Mesenchymal stem cell (in vitro differentiated cells and primary cell): ENCODE data around the gene CCDC148.

Experiments used
- DNase-seq: peaks from one replicate; pipeline ENCODE4 v3.0.0-alpha.2; 2013
- H2AFZ ChIP-seq: one replicate; pipeline ENCODE4 v1.6.1; 2013; ENCODE audit warnings: low read depth, mild to moderate bottlenecking, control low read depth, inconsistent platforms, low read length, moderate library complexity
- H2AK5ac ChIP-seq: 2 replicates; pipeline ENCODE4 v1.6.1; 2013; ENCODE audit warnings: low read length, moderate library complexity, mild to moderate bottlenecking, inconsistent platforms; ENCODE audit not compliant: severe bottlenecking
- H2BK120ac ChIP-seq: one replicate; pipeline ENCODE4 v1.6.1; 2013; ENCODE audit warnings: low read depth, mild to moderate bottlenecking, inconsistent platforms, low read length, moderate library complexity
- H2BK12ac ChIP-seq, 2 experiments: one replicate each; pipeline ENCODE4 v1.6.1; 2013; ENCODE audit warnings: inconsistent platforms in 2 of 2, low read length in 2 of 2, mild to moderate bottlenecking in 2 of 2, moderate library complexity in 2 of 2, control low read depth in 1 of 2
- H2BK15ac ChIP-seq: one replicate; pipeline ENCODE4 v1.6.1; 2013; ENCODE audit warnings: mild to moderate bottlenecking, low read depth, inconsistent platforms; ENCODE audit not compliant: poor library complexity, severe bottlenecking
- H2BK5ac ChIP-seq: 2 replicates; pipeline ENCODE4 v1.6.1; 2013; ENCODE audit warnings: low read depth, mild to moderate bottlenecking, low read length, control low read depth, inconsistent platforms; ENCODE audit not compliant: poor library complexity, severe bottlenecking
- H3K14ac ChIP-seq, 2 experiments: one replicate each; pipeline ENCODE4 v1.6.1; 2013; ENCODE audit warnings: inconsistent platforms in 2 of 2, low read length in 2 of 2, control low read depth in 1 of 2, mild to moderate bottlenecking in 1 of 2, moderate library complexity in 1 of 2
- H3K18ac ChIP-seq, 2 experiments: one replicate each; pipeline ENCODE4 v1.6.1; 2013; ENCODE audit warnings: inconsistent platforms in 2 of 2, low read length in 2 of 2, control low read depth in 1 of 2, low read depth in 1 of 2, mild to moderate bottlenecking in 1 of 2
- H3K23ac ChIP-seq, 2 experiments: one replicate each; pipeline ENCODE4 v1.6.1; 2013; ENCODE audit warnings: inconsistent platforms in 2 of 2, low read length in 2 of 2, mild to moderate bottlenecking in 2 of 2, moderate library complexity in 2 of 2, control low read depth in 1 of 2
- H3K27ac ChIP-seq: 2 replicates; pipeline ENCODE4 v1.5.1; 2013; ENCODE audit warnings: mild to moderate bottlenecking, moderate library complexity, low read length, control low read depth, inconsistent platforms; ENCODE audit not compliant: poor library complexity, severe bottlenecking
- H3K27me3 ChIP-seq, 2 experiments: 2 replicates each; pipeline versions ENCODE4 v1.6.1 to v1.7.0; 2013; ENCODE audit warnings: low read length in 2 of 2, mild to moderate bottlenecking in 2 of 2, moderate library complexity in 2 of 2, control low read depth in 1 of 2, inconsistent platforms in 1 of 2; ENCODE audit not compliant: control insufficient read depth in 1 of 2, insufficient read depth in 1 of 2
- H3K36me3 ChIP-seq, 2 experiments: 2 replicates each; pipeline versions ENCODE4 v1.6.1 to v1.7.0; 2013; ENCODE audit warnings: low read length in 2 of 2, control low read depth in 1 of 2, inconsistent platforms in 1 of 2, low read depth in 1 of 2, mild to moderate bottlenecking in 1 of 2; ENCODE audit not compliant: insufficient read depth in 2 of 2, control insufficient read depth in 1 of 2
- H3K4ac ChIP-seq, 2 experiments: one replicate each; pipeline ENCODE4 v1.6.1; 2013; ENCODE audit warnings: inconsistent platforms in 2 of 2, low read length in 2 of 2, mild to moderate bottlenecking in 2 of 2, moderate library complexity in 2 of 2, control low read depth in 1 of 2, low read depth in 1 of 2
- H3K4me1 ChIP-seq: 2 replicates; pipeline ENCODE4 v1.6.1; 2013; ENCODE audit warnings: low read depth, low read length, control low read depth; ENCODE audit not compliant: control insufficient read depth, insufficient read depth
- H3K4me2 ChIP-seq: 2 replicates; pipeline ENCODE4 v1.6.1; 2013; ENCODE audit warnings: low read length, mild to moderate bottlenecking, inconsistent platforms; ENCODE audit not compliant: poor library complexity, severe bottlenecking
- H3K4me3 ChIP-seq, 2 experiments: 2 replicates each; pipeline versions ENCODE4 v1.5.1 to v1.7.0; 2013; ENCODE audit warnings: low read length in 2 of 2, mild to moderate bottlenecking in 2 of 2, control low read depth in 1 of 2, low read depth in 1 of 2; ENCODE audit not compliant: insufficient read depth in 1 of 2
- H3K79me1 ChIP-seq: replicated peaks from 2 replicates; pipeline ENCODE4 v1.6.1; 2013; ENCODE audit warnings: mild to moderate bottlenecking, control low read depth, low read length, inconsistent platforms; ENCODE audit not compliant: poor library complexity, severe bottlenecking
- H3K9ac ChIP-seq: 2 replicates; pipeline ENCODE4 v1.7.0; 2013; ENCODE audit warnings: mild to moderate bottlenecking, low read length, moderate library complexity
- H3K9me3 ChIP-seq: 2 replicates; pipeline ENCODE4 v1.7.0; 2013; ENCODE audit warnings: mild to moderate bottlenecking, low read length; ENCODE audit not compliant: control insufficient read depth
- H4K8ac ChIP-seq: one replicate; pipeline ENCODE4 v1.6.1; 2013; ENCODE audit warnings: inconsistent platforms, mild to moderate bottlenecking, low read length, moderate library complexity
- H4K91ac ChIP-seq: one replicate; pipeline ENCODE4 v1.6.1; 2013; ENCODE audit warnings: mild to moderate bottlenecking, low read length, inconsistent platforms
- WGBS: methylation state at CpG from one replicate; pipeline ENCODE4 v1.1.7; 2013; ENCODE audit warnings: mixed read lengths; 5-methylcytosine and 5-hydroxymethylcytosine counted together

Gene CCDC148

DNA sequence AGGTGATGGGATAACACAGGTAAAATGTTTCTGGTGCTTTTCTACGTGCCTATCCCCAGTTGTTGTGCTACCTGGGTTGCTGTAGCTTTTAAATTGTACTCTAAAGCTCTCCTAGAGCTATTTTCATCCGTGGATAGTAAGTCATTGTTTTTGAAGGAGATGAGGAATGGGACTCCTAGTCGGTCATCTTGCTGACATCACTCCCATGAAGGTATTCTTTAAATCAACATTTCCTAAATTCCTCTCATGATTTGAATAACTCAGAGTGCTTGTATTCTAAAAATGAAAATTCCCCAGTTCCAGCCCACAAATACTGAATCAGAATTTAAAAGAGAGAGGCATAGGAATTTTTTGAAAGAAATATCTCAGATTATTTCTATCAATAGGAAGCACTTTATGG is 44.3 kb downstream of the CCDC148 start:
- no peak overlapping the region for H3K9ac ChIP-seq
- H2BK5ac ChIP-seq = peak overlapping the region; percentile 45
- peaks cover 5% of the 10 kb centered on the region for H3K4me1 ChIP-seq
- H3K4ac ChIP-seq = no peak overlapping the region
- no peak overlapping the region for H3K23ac ChIP-seq
- H3K18ac ChIP-seq = no peak overlapping the region
- 63% methylated on average over 1 of the region's 3 CpGs for WGBS
- H4K91ac ChIP-seq = no peak overlapping the region
- H2AK5ac ChIP-seq = peak overlapping the region; percentile 95
- peak overlapping the region; percentile 78 for H3K27ac ChIP-seq
- H3K79me1 ChIP-seq = peaks cover 4% of the 10 kb centered on the region
- H3K9me3 ChIP-seq = peaks cover 26% of the 10 kb centered on the region
- no peak overlapping the region for H2BK120ac ChIP-seq
- no peak overlapping the region for H3K4me3 ChIP-seq
- H2BK15ac ChIP-seq = no peak overlapping the region
- DNase-seq = no peak
- H3K14ac ChIP-seq = no peak overlapping the region
- H2AFZ ChIP-seq = no peak overlapping the region
- peaks cover 0 to 3% of the 10 kb centered on the region in 2 experiments for H3K36me3 ChIP-seq
- H3K4me2 ChIP-seq = no peak overlapping the region
- no peak overlapping the region for H4K8ac ChIP-seq
- no peak overlapping the region for H2BK12ac ChIP-seq
- no peaks in the 10 kb centered on the region for H3K27me3 ChIP-seq

DNA sequence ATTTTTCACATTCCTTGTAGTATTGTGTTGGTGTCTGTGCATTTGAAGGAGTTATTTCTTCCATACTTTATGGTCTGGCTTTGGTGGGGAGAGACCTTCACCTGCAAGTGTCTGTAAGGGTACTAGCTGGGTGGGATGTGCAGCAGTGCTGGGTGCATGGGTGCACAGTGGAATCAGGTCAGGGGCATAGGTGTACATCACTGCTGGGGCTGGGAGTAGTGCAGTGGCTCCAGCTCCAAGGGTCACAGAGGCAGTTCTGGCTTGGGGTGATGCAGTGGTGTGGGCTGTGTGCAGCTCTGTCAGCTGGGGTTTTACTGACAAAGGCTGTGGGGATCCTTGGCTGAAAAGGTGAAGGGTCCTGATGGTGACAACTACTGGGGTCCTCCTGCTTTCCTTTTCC is 44.8 kb downstream of the CCDC148 start:
- no peak overlapping the region for H2BK120ac ChIP-seq
- H3K4ac ChIP-seq = no peak overlapping the region
- H2BK15ac ChIP-seq = no peak overlapping the region
- H3K4me1 ChIP-seq = peaks cover 5% of the 10 kb centered on the region
- no peaks in the 10 kb centered on the region for H3K27me3 ChIP-seq
- H4K91ac ChIP-seq = peak overlapping the region; percentile 75
- no peak overlapping the region for H3K23ac ChIP-seq
- no peak overlapping the region for H3K18ac ChIP-seq
- peaks cover 26% of the 10 kb centered on the region for H3K9me3 ChIP-seq
- H3K36me3 ChIP-seq = peaks cover 0 to 3% of the 10 kb centered on the region in 2 experiments
- peaks cover 4% of the 10 kb centered on the region for H3K79me1 ChIP-seq
- H3K9ac ChIP-seq = no peak overlapping the region
- no peak overlapping the region for H4K8ac ChIP-seq
- H2BK12ac ChIP-seq = no peak overlapping the region
- peak overlapping the region; percentile 95 for H2AK5ac ChIP-seq
- H3K27ac ChIP-seq = peak overlapping the region; percentile 78
- DNase-seq = no peak
- no peak overlapping the region for H3K4me3 ChIP-seq
- no peak overlapping the region for H3K14ac ChIP-seq
- H2BK5ac ChIP-seq = peak overlapping the region; percentile 45
- no peak overlapping the region for H2AFZ ChIP-seq
- no peak overlapping the region for H3K4me2 ChIP-seq

DNA sequence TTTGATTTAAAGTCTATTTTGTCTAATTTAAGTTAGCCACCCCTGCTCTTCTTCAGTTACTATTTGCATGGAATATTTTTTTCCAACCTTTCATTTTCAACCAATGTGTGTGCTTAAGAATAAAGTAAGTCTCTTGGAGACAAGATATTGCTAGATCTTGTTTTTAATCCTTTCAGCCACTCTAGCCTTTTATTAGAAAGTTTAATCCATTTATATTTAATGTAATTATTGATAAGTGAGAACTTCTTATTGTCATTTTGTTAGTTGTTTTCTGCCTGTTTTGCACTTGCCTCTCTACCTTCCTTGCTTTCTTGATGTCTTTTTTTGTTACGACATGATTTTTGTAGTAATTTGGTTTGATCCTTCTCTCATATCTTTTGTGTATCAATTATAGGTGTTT is 46.4 kb downstream of the CCDC148 start:
- H3K18ac ChIP-seq = no peak overlapping the region
- no peak overlapping the region for H4K8ac ChIP-seq
- no peak overlapping the region for H2AFZ ChIP-seq
- H4K91ac ChIP-seq = no peak overlapping the region
- H3K4ac ChIP-seq = no peak overlapping the region
- H2AK5ac ChIP-seq = no peak overlapping the region
- H3K4me1 ChIP-seq = peaks cover 5% of the 10 kb centered on the region
- H3K36me3 ChIP-seq = peaks cover 0 to 3% of the 10 kb centered on the region in 2 experiments
- no peak overlapping the region for H2BK5ac ChIP-seq
- no peaks in the 10 kb centered on the region for H3K27me3 ChIP-seq
- no peak overlapping the region for H3K27ac ChIP-seq
- H2BK120ac ChIP-seq = no peak overlapping the region
- no peak overlapping the region for H3K4me2 ChIP-seq
- H2BK15ac ChIP-seq = no peak overlapping the region
- H3K4me3 ChIP-seq = no peak overlapping the region
- no peak overlapping the region for H3K14ac ChIP-seq
- WGBS = no CpG with 5 or more reads among the region's 1 CpG
- DNase-seq = no peak
- no peak overlapping the region for H2BK12ac ChIP-seq
- no peak overlapping the region for H3K9ac ChIP-seq
- H3K9me3 ChIP-seq = peaks cover 17% of the 10 kb centered on the region
- H3K79me1 ChIP-seq = peaks cover 1% of the 10 kb centered on the region
- H3K23ac ChIP-seq = no peak overlapping the region

- no peak overlapping the region for H2AFZ ChIP-seq
- 76% methylated on average over 3 of the region's 3 CpGs for WGBS
- H2BK15ac ChIP-seq = no peak overlapping the region
- no peak overlapping the region for H4K91ac ChIP-seq
- H2BK5ac ChIP-seq = no peak overlapping the region
- no peak overlapping the region for H3K4ac ChIP-seq
- no peak overlapping the region for H2BK12ac ChIP-seq
- no peak overlapping the region for H3K4me2 ChIP-seq
- H3K4me3 ChIP-seq = no peak overlapping the region
- no peaks in the 10 kb centered on the region for H3K79me1 ChIP-seq
- H3K14ac ChIP-seq = no peak overlapping the region
- H3K18ac ChIP-seq = no peak overlapping the region
- H3K36me3 ChIP-seq = peaks cover 0 to 3% of the 10 kb centered on the region in 2 experiments
- no peak for DNase-seq
- no peak overlapping the region for H3K9ac ChIP-seq
- H2AK5ac ChIP-seq = no peak overlapping the region
- no peak overlapping the region for H2BK120ac ChIP-seq
- no peak overlapping the region for H3K23ac ChIP-seq
- no peak overlapping the region for H3K27ac ChIP-seq
- no peaks in the 10 kb centered on the region for H3K27me3 ChIP-seq
- peaks cover 3% of the 10 kb centered on the region for H3K4me1 ChIP-seq
- H3K9me3 ChIP-seq = peaks cover 17% of the 10 kb centered on the region
- no peak overlapping the region for H4K8ac ChIP-seq
These were observed 49.5 kb downstream of the CCDC148 start for GRCh38 chr2:158407031-158407430.
